Germinal center (tissue), 1 donor: ENCODE results near the gene KANK3.
"Not testable (repeated sequence)": the region's sequence is repeated elsewhere in the genome, so short reads cannot be mapped to it uniquely, and the experiment has no call there.

ENCODE experiments used
- DNase-seq: peaks from one replicate; pipeline ENCODE4 v3.0.0; 2012; ENCODE audit warnings: mixed read lengths, low spot score

KANK3 gene

DNA sequence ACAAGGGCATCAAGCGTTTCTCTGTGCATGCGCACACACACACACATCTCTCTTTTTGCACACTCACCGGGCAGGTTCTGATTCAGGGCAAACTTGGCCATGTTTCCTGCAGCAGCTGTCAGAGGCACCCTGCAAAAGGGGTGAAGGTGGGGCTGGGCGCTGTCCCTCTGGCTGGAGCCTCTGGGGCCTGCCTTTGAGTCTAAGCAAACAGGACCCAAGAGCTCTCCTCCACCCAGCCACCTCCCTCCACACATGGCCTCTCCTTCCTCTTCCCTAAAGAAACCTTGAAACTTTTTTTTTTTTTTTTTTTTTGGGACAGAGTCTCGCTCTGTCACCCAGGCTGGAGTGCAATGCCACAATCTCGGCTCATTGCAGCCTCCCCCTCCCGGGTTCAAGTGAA lies 5.3 kb downstream of the KANK3 start:
- no peak for DNase-seq

DNA sequence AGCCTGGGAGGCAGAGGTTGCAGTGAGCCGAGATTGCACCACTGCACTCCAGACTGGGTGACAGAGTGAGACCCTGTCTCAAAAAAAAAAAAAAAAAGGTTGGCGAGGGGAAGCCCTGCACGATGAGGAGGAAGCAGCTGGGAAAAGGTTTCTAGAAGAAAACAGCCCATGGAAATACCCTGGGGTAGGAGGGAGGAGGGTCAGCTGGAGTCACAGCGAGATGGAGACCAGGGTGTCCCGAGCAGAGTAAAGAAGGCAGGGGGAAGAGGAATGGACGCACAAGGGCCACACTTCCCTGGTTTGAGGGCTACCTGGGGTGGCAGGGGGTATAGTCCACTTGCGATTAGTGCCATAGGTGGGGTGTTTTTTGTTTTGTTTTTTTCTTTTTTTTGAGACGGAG lies 6.4 kb downstream of the KANK3 start:
- no peak for DNase-seq

DNA sequence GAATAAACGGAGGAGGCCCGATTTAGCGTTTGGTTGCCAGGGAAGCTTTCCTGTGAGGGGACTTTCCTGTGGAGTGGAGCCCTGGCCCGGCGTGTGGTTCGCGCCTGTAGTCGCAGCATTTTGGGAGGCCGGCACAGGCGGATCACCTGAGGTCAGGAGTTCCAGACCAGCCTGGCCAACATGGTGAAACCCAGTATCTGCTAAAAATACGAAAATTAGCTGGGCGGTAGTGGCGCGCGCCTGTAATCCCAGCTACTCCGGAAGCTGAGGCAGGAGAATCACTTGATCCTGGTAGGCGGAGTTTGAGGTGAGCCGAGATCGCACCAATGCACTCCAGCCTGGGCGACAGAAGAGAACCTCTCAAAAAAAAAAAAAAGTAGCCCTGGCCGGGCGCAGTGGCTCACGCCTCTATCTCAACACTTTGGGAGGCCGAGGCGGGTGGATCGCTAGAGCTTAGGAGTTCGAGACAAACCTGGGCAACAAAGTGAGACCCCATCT lies 6.9 kb downstream of the KANK3 start:
- no peak for DNase-seq

DNA sequence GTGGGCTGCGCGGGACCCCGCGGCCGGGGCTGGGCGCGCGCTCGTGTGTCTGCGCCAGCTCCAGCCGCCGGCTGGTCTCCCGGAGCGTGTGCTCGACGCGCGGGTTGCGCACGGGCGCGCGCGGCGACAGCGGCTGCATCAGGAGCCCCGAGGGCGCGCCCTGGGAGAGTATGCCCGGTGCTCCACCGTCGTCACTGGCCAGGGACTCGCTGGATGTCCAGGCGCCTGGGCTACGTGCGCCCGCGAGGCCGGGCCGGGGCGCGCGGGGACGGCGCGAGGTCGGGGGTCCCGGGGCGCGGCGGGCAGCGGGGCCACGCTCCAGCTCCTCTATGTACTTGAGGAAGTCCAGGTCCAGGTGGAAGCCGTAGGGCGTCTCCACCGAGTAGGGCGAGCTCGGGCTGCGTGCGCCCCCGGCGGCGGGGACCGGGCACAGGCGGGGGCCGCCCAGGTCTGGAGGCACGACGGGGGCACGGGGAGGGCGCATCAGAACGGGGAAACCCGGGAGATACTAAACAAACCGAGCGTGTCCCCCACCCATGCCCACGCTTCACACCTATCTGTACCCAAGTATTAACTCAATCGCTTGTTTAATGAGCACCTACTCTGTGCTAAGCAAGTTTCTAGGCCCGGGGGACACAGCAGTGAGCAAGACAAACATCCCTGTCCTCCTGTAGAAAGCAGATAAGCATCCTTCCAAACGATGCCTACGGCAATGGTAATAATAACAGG lies 7.6 kb downstream of the KANK3 start:
- peak; percentile 47 for DNase-seq

DNA sequence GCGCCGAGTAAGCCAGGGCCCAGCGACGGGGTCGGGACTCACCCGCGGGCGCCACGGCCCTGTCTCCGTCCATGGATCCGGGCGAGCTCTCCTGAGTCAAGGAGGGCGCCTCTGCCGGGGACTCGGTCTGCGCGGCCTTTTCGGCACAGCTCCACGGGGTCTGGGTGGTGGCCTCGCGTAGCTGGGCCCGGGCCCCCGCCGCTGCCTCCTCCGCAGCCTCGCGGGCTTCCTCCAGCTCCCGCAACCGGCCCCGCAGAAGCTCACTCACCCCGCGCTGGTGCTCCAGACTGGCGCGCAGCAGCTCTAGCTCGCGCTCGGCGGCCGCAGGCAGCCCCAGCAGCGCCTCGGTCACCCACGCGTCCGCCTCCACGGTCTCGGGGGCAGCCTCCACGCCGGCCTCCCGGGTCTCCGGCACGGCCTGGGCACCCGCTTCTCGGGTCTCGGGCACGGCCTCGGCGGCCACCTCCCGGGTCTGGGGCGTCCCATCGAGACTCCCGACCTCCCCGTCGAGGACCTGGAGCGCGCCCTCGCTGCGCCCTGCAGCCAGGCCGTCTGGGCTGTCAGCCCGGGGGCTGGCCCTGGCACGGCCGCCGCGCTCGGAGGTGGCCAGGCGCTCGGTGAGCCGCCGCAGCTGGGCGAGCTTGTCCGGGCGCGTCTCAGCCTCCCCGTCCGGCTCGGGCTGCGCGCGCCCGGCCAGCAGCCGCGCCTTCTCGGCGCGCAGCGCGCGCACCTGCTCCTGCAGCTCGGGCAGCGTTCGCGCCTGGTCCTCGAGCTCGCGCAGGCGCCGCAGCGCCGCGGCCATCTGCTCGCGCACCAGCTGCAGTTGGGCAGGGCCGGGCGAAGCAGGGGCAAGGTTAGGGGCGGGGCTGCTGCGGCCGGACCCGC lies 8.4 kb downstream of the KANK3 start:
- DNase-seq, result peak; percentile 51

DNA sequence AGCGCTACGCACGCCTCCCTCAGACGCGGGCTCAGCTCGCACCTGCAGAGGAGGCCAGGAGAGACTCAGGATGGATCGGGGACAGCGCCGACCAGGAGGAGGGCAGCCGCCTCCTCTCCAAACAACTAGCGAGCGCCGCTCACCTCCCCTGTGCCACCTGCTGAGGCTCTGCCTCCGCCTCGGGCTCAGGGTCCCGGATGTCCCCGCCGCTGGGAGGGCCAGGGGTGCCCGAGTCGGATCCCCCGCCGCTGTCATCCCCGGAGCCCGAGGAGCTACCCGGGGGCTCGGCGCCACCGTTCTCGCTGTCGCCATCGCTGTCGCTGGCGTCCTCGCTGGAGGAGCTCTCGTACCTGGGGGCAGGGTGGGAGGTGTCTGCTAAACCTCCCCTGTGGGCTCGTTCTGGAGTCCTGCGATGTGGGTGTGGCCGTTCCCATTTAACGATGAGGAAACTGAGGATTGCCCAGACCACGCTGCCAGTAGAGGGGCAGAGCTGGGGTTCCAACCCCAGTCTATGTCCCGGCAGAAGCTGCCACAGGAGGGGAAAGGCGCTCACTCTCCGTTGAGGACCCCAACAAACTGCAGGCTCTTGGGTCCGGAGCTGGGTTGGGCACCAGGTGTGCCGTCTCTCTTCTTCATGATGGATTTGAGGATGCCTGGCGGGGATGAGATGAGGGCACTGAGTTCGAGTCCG lies 9.2 kb downstream of the KANK3 start:
- DNase-seq, result no peak

DNA sequence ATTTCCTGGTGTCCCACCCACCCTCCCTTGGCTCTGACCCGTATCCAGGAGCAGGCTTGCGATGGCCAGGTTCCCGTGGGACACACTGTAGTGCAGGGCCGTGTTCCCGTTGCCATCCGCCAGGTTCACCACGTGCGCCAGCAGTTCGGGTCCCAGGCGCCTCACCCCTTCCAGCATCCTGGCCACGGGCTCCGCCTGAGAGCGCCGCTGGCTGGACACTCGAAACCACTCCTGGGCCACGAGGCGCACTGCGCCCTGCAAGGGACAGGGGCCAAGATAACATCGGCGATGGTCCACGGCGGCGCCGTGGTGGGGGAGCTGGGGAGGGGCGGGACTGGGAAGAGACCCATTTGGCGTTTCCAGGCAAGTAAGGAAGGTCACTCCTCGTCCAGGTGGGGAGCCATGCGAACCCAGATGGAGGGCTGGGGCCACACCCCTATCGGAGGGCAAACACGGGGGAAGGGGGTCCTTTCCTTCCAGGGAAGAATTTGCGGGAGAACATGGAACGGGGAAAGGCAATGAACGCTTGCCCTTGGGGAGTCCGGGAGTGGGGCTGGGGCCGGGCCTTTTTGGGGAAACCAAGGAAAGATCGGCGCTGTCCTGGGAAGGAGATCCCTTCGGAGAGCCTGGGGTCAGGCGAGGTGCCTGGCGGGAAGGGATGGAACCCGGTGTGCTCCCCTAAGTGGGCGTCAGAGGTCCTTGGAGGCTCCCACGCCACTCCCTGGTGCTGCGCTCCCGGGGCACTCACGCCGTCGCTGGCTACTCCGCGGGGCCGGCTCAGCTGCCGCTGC lies 9.9 kb downstream of the KANK3 start:
- DNase-seq, result no peak

DNA sequence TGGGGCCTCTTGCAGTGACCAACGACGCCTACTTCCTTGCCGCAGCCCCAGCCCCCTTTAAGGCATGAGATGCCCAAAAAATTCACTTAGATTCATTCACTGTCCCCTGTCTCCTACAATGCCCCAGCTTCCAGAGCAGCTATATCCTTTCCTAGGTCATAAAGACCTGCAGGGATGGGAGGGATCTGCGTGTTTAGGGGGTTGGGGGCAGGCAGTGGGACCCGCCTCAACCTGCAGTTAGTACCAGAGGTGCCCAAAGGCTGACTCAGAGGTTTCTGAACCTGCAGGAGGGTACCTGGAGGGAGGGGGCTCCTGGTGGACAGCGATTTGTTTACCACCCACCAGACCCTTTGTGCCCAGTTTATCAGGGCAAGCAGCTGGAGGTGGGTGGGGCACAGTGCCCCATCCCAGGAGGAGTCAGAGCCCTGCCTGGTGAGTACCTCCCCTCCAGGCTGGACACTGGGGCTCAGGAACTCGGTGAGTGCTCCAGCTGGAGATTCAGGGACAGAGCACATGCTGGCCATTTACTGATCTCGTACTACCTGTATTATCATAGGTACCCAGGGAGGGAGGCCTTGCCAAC lies 11.7 kb downstream of the KANK3 start:
- DNase-seq, result no peak

DNA sequence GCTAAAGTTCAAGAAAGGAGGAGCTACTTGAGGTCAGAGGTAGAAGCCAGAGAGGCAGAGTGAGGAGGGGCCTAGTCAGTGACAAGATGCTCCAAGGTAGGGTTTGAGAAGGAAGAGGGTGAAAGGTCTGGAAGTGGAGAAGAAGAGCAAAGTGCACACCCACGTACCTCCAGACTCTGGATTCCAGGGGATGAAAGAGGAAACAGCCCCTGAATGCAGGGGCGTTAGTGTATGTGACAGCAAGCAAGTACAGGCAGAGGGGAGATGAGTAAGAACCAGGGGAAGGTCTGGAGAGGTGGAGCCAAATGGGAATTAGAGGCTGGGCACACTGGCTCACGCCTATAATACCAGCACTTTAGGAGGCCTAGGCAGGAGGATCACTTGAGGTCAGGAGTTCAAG lies 13.1 kb downstream of the KANK3 start:
- DNase-seq, result peak; percentile 1

DNA sequence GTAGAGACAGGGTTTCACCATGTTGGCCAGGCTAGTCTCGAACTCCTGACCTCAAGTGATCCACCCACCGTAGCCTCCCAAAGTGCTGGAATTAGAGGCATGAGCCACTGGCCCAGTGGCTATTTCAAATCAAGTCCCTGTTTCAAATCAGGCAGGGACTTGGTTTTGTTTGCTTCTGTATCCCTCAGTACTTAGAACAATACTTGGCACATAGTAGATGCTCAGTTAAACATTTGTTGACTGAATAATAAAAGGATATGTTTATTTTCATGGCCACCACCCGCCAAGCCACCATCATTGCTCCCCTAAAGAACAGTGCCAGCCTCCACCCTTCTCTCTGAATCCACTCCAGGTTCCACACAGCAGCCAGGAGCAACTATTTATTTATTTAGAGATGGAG lies 17.6 kb downstream of the KANK3 start:
- DNase-seq, result no peak

DNA sequence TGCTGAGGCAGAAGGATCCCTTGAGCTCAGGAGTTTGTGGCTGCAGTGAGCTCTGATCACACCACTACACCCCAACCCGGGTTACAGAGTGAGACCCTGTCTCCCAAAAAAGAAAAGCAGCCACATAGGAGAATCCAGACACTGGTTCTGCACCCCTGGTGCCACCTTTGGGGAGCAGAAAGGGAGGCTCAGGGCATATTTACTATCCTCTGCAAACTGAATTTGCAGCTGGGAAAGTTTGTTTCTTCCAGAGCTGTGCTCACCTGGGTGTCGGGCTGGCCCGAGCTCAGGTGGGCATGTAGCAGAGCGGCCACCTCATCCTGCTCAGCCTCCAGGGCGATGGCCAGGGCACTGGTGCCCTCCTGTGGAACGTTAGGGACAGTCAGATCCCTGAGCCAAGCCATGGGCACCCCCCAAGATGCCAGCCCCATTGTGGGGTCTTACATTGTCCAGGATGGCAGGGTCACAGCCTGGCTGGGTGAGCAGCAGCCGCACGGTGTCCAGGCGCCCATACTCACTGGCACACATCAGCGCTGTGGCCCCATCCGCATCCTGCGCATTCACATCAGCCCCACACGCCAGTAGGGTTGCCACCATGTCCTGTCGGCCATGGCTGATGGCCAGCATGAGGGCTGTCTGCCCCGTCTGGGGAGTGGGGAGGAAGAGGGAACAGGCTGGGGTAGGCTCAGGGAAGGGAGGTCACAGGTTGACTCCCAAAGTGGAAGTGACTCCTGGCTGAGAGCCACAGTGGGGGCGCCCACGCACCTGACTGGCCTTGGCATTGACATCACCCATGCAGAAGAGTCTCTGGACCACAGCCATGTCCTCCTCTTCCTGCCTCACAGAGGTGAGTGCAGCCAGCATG lies 18.6 kb downstream of the KANK3 start:
- DNase-seq, result no peak

DNA sequence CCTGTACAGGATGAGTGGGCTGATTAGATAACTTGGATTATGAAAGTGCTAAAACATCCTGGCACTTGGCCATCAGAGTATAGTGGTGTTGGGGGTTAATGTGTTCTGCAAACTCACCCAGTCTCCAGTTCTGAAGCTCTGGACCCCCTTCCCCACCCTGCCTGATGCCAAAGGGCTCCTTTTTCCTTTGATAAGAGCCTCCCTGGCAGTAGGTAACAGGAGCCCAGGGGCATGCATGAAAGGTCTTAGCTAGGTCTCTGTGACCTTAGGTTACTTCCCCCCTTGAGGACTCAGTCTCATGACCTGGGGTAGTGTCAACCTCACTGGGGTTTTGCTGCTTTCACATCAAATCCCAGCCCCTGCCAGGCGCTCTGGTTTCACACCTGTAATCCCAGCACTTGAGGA lies 19.3 kb downstream of the KANK3 start:
- no peak for DNase-seq

DNA sequence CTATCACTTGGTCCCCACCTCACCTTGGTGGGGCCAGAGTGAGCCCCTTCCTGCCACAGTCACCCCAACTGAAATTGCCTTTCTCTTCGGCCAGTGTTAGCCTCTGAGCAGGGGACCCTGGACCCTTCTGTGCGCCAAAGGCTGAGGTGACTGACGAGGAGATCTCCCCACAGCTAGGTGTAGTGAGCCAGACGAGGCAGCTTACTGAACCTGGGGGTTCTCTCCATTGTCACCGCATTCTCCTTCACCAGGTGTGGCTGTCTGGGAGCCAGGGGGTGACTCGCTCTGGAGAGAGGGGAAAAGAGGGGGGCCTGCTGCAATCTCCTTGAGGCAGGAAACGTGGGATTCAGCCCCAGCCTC lies 20.4 kb downstream of the KANK3 start:
- no peak for DNase-seq

DNA sequence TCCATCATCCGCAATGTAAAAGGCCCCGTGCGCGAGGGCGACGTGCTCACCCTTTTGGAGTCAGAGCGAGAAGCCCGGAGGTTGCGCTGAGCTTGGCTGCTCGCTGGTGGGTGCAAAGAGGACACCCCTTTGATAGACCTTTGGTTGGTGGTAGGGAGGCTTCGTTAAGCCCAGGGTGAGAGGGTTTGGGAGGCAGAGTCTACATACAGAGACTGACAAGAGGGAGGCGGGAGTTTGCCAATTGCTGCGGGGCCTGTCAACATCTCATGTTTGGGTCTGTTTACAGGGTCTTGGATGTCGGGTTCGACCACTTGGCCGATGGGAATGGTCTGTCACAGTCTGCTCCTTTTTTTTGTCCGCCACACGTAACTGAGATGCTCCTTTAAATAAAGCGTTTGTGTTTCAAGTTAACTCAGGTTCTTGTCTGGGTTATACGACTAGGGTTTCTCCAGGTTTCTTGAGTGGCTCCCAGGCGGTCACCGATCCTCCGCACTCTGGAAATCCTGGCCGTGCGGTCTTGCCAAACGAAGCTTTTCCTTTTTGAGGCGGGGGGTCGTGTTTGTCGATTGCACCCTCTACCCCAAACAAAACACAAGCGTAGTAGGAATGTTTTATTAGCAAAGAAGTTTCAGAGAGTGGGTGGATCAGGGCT lies 20.9 kb downstream of the KANK3 start:
- DNase-seq, result no peak

DNA sequence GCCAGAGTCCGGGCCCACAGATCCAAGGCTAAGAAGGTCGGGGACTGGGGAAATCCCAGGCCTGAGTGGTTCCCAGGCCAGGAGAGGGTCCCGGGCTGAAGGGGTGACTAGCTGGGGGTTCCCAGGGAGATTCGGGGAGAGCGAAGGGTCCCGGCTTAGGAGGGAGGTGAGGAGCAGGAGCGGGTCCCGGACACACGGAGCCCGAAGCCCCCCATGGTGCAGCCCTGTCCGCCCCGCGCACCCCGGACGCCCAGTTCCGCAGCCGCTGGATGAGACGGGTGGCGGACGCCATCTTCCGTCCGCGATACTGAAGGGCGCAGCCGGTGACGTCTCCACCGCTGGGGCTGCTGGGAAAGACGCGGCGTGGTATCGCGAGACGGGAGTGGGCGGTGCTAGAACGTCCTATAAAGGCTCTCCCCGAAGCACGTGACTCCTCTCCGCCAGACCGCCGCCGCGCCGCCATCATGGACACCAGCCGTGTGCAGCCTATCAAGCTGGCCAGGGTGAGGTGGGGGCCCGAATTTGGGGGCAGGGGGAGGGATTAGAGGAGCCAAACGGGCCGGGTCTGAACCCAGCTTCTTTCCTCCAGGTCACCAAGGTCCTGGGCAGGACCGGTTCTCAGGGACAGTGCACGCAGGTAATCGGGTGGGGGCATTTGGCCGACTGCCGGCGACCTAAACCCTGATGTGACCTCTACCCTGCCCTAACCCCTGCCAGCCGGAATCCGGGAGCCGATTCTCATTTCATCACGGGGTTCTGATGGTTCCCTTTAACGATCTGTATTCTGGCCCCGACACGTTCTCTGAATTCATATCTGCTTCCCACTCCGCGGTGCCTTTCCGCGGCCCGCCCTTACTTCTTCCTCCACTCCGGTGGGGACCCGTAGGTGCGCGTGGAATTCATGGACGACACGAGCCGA lies 21.7 kb downstream of the KANK3 start, which contains the start of the genes NDUFA7 and RPS28:
NDUFA7 (minus strand) TSS at position 309 of the 919 bp plus-strand sequence; CDS start at position 292, 17 bp downstream.
RPS28 (plus strand) TSS at position 430 of the 919 bp plus-strand sequence; CDS start at position 465, 35 bp downstream.
- DNase-seq, result peak; percentile 95

DNA sequence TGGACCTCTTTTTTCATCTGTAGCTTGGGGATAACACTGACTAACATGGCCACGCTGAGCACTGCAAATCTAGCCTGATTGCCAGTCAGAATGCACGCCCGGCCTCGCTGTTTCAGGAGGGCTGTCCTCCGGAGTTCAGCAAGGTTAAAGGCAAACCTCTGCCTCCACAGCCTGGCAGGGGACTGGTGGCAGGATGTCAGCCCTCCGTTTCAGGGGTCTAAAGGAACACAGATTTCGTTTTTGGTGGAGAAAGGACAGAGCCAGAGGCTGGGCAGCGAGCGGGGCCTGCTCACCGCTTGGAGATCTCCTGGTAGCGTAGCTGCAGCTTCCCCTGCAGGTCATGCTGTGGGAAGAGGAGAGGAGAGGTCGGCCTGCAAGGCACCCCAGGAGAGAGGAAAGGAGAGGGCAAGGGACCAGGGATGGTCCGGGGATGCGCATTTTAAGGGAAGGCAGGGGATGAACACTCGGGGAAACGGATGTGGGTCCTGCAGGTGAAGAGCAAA lies 22.4 kb downstream of the KANK3 start:
- no peak for DNase-seq

DNA sequence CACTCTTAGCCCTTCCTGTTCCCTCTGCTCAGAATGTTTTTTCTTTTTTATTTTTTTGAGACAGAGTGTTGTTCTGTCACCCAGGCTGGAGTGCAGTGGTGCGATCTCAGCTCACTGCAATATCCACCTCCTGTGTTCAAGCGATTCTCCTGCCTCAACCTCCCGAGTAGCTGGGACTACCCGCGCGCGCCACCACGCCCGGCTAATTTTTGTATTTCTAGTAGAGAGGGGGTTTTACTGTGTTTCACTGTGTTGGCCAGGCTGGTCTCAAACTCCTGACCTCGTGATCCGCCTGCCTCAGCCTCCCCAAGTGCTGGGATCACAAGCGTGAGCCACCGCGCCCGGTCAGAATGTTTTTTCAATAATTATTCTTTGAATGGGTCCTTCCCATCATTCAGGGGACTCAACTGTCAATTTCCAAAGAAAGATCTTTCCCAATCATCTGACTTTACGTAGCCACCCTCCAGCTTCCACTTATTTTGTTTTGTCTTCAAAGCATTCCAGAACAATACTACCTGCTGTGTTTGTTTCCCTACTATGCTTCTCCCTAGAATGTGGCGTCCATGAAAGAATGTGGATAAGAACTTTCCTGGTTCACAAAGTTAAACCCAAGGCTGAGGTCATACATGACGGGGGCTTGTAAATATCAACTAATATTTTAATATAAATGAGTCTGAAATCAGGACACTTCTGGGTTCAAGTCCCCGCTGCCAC lies 23.1 kb downstream of the KANK3 start:
- DNase-seq, result no peak

DNA sequence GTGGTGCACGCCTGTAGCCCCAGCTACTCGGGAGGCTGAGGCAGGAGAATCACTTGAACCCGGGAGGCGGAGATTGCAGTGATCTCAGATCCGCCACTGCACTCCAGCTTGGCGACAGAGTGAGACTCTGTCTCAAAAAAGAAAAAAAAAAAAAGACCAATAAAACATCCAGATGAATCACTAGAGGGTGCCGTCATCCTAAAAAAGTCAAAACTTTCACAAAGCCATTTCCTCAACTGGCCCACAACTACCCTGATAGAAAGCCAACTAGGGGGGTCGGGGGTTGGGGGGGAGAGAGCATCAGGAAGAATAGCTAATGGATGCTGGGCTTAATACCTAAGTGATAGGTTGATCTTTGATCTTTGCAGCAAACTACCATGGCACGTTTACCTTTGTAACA lies 24.2 kb downstream of the KANK3 start:
- DNase-seq, result not testable (repeated sequence)
